HG02798 (cell line): Measurements from ENCODE around the gene CFAP251.

ENCODE experiments used
- ATAC-seq: cut with Tn5 transposase; IDR thresholded peaks from one replicate; pipeline ENCODE4 v1.9.1; 2021; ENCODE audit warnings: mild to moderate bottlenecking; ENCODE audit not compliant: unreplicated experiment, poor library complexity

CFAP251 gene

GRCh38 chr12:122045262-122045661 lies 126.9 kb downstream of the CFAP251 start:
- ATAC-seq: no peak

GRCh38 chr12:122046145-122046544 lies 127.8 kb downstream of the CFAP251 start:
- ATAC-seq: no peak

- ATAC-seq: no peak
Observed at GRCh38 chr12:122048151-122048550, 129.8 kb downstream of the CFAP251 start.

GRCh38 chr12:122049827-122050226 lies 131.4 kb downstream of the CFAP251 start:
- ATAC-seq: no peak

GRCh38 chr12:122050706-122051105 lies 132.3 kb downstream of the CFAP251 start:
- no peak for ATAC-seq

GRCh38 chr12:122051231-122051876 lies 133.0 kb downstream of the CFAP251 start:
- ATAC-seq: no peak

GRCh38 chr12:122052285-122052684 lies 133.9 kb downstream of the CFAP251 start:
- no peak for ATAC-seq
